GM19438 (cell line): Measurements from ENCODE around the gene COL4A4.
"Not testable (repeated sequence)": the region's sequence is repeated elsewhere in the genome, so short reads cannot be mapped to it uniquely, and the experiment has no call there.

Experiments
- ATAC-seq: cut with Tn5 transposase; IDR thresholded peaks from one replicate; pipeline ENCODE4 v1.9.1; 2021; ENCODE audit warnings: low read depth; ENCODE audit not compliant: unreplicated experiment

COL4A4 gene

GRCh38 chr2:227163998-227164762, at the start of gene COL4A4, which contains the start of gene COL4A3:
Gene COL4A4, minus strand, starts transcription at chr2:227164205. Its CDS starts 16,722 bp downstream, at chr2:227147483.
Gene COL4A3, plus strand, starts transcription at chr2:227164624. Its CDS starts 103 bp downstream, at chr2:227164727.
- peak; percentile 57 for ATAC-seq

- no peak for ATAC-seq
Observed at GRCh38 chr2:227207573-227207972, 43.6 kb upstream of the COL4A4 start.

DNA sequence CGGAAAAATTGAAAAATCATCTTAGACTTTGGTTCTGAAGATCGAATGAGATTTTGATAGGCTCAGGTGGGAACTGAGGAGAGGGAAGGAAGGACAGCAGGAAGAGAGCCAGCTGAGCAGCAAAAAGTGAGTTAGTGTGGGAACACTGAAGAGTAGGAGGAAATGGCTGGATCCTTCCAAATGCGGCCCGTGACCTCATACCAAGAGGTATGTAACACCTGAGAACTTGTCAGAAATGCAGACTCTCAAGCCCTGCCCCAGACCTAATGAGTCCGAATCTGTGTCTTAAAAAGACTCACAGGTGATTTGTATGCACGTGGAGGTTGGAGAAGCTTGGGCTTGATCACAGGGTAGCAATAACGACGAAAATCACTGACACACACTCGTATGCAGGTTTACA, 42.4 kb upstream of the COL4A4 start:
- ATAC-seq, result no peak

- no peak for ATAC-seq
Observed at GRCh38 chr2:227205701-227206100, 41.7 kb upstream of the COL4A4 start.

GRCh38 chr2:227204452-227204851, 40.4 kb upstream of the COL4A4 start:
- no peak for ATAC-seq

- no peak for ATAC-seq
Observed at GRCh38 chr2:227201771-227202170, 37.8 kb upstream of the COL4A4 start.

GRCh38 chr2:227198866-227199265, 34.9 kb upstream of the COL4A4 start:
- no peak for ATAC-seq

GRCh38 chr2:227194219-227194618, 30.2 kb upstream of the COL4A4 start:
- ATAC-seq, result no peak

GRCh38 chr2:227192491-227192890, 28.5 kb upstream of the COL4A4 start:
- no peak for ATAC-seq

DNA sequence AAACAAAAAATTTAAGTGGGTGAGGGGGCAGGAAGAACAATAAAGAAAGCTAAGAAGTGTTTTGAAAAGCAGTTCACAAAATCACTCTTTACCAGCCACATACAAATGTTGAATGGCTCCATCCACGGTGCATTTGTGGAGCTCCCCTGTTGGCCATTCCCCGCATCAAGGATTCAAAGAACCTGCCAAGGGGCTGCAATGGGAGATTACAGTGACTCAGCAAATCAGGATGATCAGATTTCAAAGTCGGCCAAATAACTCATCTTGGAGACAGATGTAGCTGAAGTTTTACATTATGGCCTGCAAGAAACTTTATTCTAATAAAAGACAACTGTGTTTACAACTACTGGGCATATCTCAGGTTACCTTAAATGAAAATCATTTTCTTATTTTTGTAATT, 27.4 kb upstream of the COL4A4 start:
- no peak for ATAC-seq

DNA sequence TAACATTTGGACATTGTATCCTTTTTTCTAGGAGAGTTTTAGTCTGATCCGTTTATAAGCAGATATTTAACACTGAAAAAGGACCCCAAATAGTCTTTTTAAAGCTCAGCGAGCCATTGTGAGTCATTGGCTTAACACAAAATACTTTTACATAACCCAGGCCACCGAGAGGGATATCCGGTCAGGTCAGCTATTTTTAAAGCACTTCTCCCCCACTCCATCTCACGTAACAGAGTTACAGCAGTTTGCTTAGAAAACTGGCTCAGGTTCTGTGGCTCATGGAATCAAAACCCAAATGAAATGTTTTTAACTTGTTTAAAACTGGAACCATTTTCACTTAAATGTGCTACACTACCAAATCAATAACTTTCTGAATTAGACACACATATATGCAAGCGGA, 24.3 kb upstream of the COL4A4 start:
- peak; percentile 75 for ATAC-seq

DNA sequence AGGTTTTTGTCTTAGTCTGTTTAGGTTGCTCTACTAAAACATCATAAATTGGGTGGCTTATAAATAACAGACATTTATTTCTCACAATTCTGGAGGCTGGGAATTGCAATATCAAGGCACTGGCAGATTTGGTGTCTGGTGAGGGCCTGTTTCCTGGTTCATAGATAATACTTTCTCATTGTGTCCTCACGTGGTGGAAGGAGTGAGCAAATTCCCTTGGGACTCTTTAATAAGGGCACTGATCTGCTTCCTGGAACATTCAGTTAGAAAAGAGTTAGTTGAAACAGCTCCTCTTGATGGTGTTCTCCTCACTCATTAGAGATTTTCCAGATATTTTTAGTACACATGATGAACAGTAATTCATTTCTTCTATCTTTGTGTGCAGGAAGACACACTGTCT, 22.7 kb upstream of the COL4A4 start:
- no peak for ATAC-seq

- ATAC-seq, result no peak
Observed at GRCh38 chr2:227185615-227186232, 21.7 kb upstream of the COL4A4 start.

DNA sequence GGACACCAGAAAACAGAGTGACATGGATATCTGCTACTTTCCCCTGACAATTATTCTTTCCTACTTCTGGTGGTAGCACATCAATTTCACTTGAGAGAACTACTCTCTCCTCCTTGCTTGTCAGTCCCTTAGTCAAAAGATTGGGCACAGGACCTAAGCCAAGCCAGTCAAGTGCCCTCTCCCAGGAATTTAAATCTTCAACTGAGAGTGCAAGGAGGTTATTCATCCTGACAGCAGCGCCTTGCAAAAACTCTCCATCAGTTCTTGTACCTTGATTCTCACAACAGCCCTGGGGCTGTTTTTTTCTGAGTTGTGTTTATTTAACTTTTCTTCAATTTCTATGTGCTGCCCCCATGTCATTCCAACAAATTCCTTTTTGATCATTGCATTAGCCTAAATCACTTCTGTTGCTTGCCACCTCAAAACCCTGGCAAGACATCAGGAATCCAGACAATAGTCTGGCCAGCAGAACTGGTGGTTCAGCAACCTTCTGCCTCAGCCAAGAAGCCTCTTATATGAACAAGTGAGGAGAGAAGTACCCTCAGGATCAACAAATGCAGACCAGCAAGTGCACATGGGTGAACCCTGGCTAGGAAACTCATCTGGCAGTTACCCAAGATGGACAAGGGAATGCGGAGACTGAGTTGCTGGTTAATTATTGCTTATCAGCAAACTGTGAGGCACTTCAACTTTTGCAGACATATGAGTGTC, 19.8 kb upstream of the COL4A4 start:
- no peak for ATAC-seq

DNA sequence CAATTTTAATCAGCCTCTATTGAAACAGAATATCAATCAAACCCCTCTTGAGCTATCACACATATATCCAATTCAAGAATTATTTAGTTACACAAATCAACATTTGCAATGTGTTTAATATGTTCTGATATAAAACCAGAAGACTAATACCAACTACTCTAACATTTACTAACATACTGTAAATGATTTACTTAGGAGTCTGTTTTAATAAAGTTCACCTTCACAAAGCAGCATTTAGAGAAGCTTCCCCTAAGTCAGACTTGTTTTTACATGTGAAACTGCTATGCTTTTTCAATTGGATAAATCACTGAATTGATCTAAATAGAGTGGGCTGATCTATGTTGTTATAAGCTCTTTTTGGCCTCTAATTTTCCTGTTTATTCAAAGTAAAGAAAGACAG, 18.8 kb upstream of the COL4A4 start:
- ATAC-seq, result no peak

DNA sequence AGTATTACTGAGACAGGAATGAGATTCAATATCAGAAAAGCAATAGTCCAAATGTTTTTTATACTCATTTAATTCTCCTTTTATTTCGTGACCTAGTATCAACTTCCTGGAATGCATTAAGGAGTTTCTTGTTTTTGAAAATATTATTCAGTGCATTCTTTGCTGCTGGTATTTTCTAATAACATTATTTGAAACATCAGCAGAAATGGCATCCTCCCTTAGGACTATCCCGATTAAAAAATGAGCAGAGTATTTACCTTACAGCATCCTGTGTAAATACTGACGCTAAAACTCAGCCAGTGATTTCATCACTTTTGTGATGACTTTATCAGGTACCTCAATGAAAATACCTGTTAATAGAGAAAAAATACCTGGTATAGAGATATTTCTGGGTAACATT, 16.8 kb upstream of the COL4A4 start:
- ATAC-seq, result no peak

DNA sequence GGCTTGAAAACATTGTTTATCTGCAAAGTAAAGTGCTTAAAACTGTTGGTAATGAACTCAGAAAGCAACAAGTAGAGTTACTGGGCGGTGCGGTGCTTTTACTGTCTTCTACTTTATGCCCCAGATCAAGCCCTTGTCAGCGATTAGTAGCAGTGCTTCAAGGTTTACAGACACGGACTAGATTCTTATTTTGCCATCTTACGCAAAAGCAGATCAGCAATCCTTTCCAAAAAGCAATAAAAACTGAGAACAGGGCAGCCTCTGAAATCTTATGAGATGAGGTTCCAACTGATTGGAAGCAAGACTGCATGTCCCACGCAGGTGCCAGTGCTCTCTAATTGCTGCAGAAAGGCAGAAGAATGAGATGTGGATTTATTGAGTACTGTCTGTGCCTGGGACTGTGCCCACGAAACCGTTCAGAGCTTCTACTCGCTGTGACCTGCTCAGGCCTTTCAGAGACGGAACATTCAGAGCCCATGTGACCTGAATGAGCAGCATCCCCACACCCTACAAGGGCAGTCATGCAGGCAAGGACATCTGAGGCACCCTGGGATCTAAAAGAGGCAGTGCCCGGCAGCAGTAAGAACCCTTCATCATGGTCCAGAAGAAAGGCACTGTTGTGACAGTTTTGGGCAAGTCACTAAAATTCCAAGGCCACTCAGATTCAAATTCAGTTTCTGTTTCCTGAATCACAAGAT, 16.1 kb upstream of the COL4A4 start:
- ATAC-seq, result no peak

DNA sequence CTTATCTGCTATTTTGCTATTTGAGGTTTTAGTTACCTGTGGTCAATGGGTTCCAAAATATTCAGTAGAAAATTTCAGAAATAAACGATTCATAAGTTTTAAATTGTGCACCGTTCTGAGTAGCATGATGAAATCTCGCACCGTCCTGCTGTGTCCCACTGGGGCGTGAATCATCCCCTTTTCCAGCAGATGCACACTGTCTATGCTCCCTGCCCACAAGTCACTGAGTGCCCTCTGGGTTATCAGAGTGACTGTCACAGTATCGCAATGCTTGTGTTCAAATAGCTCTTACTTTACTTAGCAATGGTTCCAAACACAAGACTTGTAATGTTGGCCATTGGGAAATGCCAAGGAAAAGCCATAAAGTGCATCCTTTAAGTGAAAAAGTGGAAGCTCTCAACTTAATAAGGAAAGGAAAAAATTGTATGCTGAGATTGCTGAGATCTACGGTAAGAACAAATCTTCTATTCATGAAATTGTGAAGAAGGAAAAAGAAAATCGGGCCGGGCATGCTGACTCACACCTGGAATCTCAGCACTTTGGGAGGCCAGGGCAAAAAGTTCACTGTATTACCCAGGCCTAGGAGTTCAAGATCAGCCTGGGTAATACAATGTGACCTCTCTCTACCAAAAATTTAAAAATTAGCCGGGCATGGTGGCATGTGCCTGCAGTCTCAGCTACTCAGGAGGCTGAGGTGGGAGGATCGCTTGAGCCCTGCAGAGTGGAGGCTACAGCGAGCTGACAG, 13.8 kb upstream of the COL4A4 start:
- ATAC-seq, result no peak

GRCh38 chr2:227171779-227172178, 7.8 kb upstream of the COL4A4 start:
- ATAC-seq, result not testable (repeated sequence)

- ATAC-seq, result peak; percentile 59
Observed at GRCh38 chr2:227164763-227165291, 822 bp upstream of the COL4A4 start.
